Colon (tissue), 2 donors: Measurements from ENCODE around the gene ADGRL4.
"Not testable (repeated sequence)": the region's sequence is repeated elsewhere in the genome, so short reads cannot be mapped to it uniquely, and the experiment has no call there.

ENCODE experiments used
- FAIRE-seq: peaks from 2 replicates; lab custom pipeline; 2012; peaks lifted over from hg19 to GRCh38; lab: Jason Lieb, UNC
- donor health status: control.
- donor health status: control.

ADGRL4 gene

GRCh38 chr1:78916986-78917385, 89.5 kb downstream of the ADGRL4 start:
- no peak for FAIRE-seq

GRCh38 chr1:78913950-78914349, 92.6 kb downstream of the ADGRL4 start:
- no peak for FAIRE-seq

GRCh38 chr1:78911956-78912880, 94.3 kb downstream of the ADGRL4 start:
- FAIRE-seq = no peak

GRCh38 chr1:78902641-78903040, 103.9 kb downstream of the ADGRL4 start:
- no peak for FAIRE-seq

- no peak for FAIRE-seq
Measured at GRCh38 chr1:78894811-78895210, 111.7 kb downstream of the ADGRL4 start.

GRCh38 chr1:78892260-78892840, 114.2 kb downstream of the ADGRL4 start:
- no peak for FAIRE-seq

GRCh38 chr1:78887458-78887857, 119.1 kb downstream of the ADGRL4 start:
- FAIRE-seq = no peak

GRCh38 chr1:78884685-78885452, 121.7 kb downstream of the ADGRL4 start:
- FAIRE-seq = no peak

- no peak for FAIRE-seq
Measured at GRCh38 chr1:78880223-78880622, 126.3 kb downstream of the ADGRL4 start.

GRCh38 chr1:78875986-78876385, 130.5 kb downstream of the ADGRL4 start:
- not testable (repeated sequence) for FAIRE-seq

GRCh38 chr1:78872801-78873200, 133.7 kb downstream of the ADGRL4 start:
- FAIRE-seq = not testable (repeated sequence)

- no peak for FAIRE-seq
Measured at GRCh38 chr1:78871249-78871648, 135.3 kb downstream of the ADGRL4 start.

- no peak for FAIRE-seq
Measured at GRCh38 chr1:78869136-78869535, 137.4 kb downstream of the ADGRL4 start.

GRCh38 chr1:78864175-78864574, 142.4 kb downstream of the ADGRL4 start:
- FAIRE-seq = no peak

GRCh38 chr1:78856096-78856495, 150.4 kb downstream of the ADGRL4 start:
- no peak for FAIRE-seq

GRCh38 chr1:78855258-78855657, 151.3 kb downstream of the ADGRL4 start:
- FAIRE-seq = no peak

GRCh38 chr1:78854556-78854955, 152.0 kb downstream of the ADGRL4 start:
- FAIRE-seq = no peak

GRCh38 chr1:78843546-78843945, 163.0 kb downstream of the ADGRL4 start:
- no peak for FAIRE-seq

- no peak for FAIRE-seq
Measured at GRCh38 chr1:78843111-78843510, 163.4 kb downstream of the ADGRL4 start.

- FAIRE-seq = no peak
Measured at GRCh38 chr1:78840453-78841271, 165.9 kb downstream of the ADGRL4 start.
